Measurements from ENCODE around the gene RPLP2.

- no peak for TF ChIP-seq EZH2 (IDR thresholded peaks at IDR 0.05; ENCODE audit: borderline replicate concordance, low read depth, low read length, poor library complexity, severe bottlenecking)
- no peak for TF ChIP-seq CTCF (conservative IDR thresholded peaks at IDR 0.05; ENCODE audit: low read depth, low read length)
Observed at GRCh38 chr11:842370-843002, 32.7 kb downstream of the RPLP2 start, which contains the start of the genes POLR2L and TSPAN4.
